ENCODE data around the gene ZNF84.

- TF ChIP-seq CTCF (IDR thresholded peaks at IDR 0.05) (no peak), POLR2A (IDR thresholded peaks at IDR 0.05) (no peak)
Observed at GRCh38 chr12:133026996-133027395, 10.3 kb upstream of the ZNF84 start.

Data from lower leg skin (tissue), 3 donors.